HG02938 (cell line): ENCODE data around the gene BTLA.
"Not testable (repeated sequence)": the region's sequence is repeated elsewhere in the genome, so short reads cannot be mapped to it uniquely, and the experiment has no call there.

Experiments
- ATAC-seq: cut with Tn5 transposase; IDR thresholded peaks from one replicate; pipeline ENCODE4 v1.9.1; 2021; ENCODE audit warnings: mild to moderate bottlenecking, moderate library complexity; ENCODE audit not compliant: unreplicated experiment

Gene BTLA, protein sequence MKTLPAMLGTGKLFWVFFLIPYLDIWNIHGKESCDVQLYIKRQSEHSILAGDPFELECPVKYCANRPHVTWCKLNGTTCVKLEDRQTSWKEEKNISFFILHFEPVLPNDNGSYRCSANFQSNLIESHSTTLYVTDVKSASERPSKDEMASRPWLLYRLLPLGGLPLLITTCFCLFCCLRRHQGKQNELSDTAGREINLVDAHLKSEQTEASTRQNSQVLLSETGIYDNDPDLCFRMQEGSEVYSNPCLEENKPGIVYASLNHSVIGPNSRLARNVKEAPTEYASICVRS

DNA sequence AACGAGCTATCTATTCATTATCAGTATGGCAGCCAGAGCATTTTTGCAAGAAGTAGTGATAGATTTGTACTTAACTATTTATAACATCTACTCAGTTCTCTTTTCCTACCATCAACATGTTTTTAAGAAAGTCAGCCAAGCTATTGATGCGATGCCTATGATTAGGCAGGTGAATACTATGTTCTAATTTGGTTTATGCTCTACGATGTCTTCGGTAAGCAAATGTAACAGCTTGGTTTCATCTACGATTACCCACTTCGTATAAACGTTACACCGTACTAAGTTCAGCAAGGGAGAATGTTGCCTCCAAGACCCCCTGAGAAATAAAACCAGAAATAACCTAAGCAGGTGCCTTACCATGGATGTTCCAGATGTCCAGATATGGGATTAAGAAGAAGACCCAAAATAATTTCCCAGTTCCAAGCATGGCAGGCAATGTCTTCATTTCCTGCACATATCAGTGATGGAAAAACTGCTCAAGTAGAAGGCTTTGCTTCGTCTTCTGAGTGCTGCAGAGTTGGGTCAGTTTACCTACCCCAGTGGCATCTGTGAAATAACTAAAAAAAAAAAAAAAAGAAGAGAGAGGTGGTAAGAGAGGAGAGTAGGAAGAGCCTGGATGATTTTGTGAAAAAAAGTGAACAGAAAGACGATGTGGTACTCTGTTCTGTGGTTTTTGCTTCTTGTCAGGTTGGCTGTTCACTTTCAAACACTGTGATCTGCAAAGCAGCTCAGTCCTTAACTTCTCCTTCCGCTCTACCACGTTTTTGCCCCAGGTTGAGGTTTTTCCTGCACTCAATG is at the start of gene BTLA:
BTLA (minus strand) TSS at position 559 of the 798 bp plus-strand sequence; CDS start at position 445, 114 bp downstream.
- ATAC-seq = peak; percentile 49

DNA sequence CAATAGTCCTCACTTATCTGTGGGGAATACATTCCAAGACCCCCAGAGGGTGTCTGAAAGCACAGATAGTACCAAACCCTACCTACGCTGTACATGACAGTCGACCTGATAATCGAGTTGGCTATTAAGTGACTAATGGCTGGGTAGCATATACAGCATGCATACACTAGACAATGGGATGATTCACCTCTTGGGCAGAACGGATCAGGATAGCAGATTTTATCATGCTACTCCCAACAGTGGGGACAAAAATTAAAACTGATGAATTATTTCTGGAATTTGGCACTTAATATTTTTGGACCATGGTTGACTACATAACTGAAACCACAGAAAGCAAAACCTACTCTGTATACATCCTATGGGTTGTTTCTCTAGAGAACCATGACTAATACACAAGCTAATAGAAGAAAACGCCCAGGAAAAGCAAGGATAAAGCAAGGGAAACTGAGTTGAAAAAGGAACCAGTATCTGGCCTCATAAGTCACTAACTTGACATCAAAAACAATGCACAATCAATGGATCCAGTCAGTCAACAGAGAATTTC is 47.0 kb upstream of the BTLA start:
- no peak for ATAC-seq

DNA sequence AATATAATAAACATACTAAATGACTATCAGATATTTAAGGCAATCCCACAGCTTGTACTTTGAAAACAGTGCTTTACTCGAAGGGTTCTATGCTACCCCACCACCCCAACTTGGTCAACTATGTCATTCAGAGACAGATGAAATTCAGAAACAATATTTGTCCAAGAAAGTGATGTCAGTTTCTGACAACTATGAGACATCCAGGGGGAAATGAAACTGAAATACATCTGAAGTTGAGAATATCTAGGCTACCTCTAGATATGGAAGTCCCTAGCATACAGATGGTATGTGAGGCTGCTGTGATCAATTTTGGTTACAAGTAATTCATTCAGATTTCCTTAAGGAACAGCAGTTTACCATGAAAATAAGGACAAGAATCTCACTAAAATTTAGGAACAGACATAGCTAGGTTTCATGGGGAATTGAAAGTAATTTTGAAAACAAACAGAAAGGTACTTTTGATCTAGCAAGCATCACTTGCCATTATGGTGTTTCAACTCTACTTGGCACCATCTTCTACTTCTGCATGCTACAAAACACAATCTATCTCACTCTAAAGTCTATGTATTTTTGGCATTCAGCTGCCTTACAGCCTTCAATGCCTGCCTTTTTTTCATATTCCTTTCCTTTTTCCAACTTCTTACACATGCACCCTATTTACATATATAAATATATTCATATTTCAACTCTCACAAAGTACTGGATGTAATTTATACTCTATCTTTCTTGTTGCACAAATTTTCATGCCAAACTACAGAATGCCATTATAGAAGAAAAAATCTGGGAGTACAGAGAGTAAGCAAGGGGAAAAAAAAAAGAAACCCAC is 40.8 kb upstream of the BTLA start:
- ATAC-seq = peak; percentile 91

DNA sequence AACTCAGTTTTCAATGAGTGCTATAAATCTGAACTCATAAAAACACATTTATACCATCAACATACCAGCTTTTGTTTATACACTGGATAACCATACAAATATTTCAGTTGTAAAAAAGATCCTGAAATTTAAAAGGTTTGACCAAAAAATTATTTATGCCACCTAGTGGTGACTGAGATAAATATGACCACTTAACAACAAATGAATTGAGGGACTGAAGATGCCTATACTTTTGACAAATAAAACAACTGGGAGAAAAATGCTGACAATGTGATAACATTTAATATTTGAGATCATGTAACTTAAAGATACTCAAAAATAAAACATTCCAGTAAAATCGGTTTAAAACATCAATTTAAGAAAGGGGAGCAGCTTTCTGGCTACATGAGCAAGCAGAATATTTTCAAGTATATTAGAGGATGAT is 32.1 kb upstream of the BTLA start:
- no peak for ATAC-seq

DNA sequence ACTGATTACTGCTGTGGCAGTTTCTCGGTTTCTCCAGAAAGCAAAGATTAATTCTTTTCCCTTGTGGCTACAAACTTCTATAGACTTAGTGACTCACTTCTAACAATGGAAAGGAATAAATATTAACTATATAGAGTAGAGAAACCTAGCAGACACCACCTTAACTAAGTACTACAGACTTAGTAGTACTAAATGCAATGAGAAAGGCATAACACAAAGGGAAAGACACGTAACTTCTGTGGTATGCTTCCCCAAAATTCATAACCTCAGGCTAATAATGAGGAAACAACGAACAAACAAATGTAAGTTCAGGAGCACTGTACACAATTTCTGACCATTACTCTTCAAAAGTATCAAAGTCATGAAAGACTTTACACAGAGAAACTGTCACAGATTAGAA is 31.3 kb upstream of the BTLA start:
- ATAC-seq = no peak

DNA sequence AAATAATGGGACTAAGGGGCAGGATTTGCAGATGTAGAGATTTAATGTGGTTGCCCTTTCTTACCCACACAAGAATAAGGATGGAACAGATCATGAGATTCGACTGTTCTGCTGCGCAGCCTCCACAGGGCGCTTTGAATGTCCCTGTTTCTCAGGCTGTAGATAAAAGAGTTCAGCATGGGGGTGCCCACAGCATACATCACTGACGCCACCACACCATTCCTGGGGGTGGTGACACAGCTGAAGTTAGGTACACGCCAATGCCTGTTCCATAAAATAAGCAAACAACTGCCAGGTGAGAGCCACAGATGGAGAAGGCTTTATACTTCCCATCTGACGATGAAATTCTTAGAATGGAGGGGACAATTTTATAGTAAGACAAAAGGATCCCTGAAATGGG is 24.9 kb upstream of the BTLA start:
- not testable (repeated sequence) for ATAC-seq

DNA sequence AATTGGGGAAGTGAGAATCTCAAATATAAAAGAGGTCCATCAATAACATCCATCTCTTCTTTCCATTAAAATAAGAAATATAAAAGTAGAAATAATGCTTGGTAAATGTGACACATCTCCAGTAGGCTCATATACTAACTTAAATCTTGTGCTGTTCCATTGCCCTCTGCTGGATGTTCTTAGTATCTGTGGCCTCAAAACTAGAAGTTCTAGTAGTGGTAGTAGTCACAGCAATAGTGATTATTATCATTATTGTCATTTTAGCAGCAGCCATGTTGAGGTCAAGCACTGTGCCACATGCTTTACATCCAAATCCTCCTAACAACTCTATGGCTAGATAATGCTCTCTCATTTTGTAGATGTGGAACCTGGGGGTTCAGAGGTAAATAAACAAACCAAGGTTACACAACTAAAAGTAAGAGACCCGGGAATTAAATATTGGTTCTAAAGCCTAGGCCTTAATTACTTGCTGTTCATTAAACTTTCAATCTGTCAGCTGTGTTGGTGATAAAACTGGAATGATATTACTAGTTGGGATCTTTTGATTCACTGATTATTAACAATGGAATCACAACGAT is 20.2 kb upstream of the BTLA start:
- peak; percentile 40 for ATAC-seq

DNA sequence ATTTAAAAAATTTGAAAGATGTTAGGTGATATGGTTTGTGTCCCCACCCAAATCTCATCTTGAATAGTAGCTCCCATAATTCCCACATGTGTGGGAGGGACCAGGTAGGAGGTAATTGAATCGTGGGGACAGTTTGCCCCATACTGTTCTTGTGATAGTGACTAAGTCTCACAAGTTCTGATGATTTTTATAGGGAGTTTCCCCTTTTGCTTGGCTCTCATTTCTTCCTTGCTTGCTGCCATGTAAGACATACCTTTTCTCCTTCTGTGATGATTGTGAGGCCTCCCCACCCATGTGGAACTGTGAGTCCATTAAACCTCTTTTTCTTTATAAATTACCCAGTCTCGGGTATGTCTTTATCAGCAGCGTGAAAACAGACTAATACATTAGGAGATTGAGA is 19.7 kb upstream of the BTLA start:
- not testable (repeated sequence) for ATAC-seq

DNA sequence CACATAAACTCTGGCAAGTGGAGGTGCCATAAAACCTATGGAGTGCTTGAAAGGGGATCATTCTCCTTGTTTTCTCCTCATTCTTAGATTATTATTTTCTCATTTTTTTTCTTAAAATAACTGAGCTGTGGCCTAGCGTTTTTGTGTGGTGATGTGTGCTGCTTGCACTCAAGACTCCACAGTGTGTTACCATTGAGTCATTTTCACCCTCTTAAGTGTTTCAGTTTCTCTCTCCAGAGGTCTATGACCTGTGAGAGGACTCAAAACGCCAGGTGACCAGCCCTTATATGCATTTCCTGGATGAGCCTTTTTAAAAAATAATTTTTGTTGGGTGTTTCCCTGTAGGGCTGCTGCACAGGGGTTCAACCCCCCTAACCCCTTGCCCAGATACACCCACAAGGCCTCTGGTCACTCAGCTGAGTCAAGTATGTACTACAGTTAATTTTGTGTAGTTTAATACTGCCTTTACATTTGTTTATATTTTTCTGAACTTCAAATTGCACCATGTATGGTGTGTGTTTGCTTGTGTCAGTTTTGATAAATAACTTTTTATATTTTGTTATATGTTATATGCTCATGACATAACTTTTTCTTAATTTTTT is 15.4 kb upstream of the BTLA start:
- peak; percentile 100 for ATAC-seq

DNA sequence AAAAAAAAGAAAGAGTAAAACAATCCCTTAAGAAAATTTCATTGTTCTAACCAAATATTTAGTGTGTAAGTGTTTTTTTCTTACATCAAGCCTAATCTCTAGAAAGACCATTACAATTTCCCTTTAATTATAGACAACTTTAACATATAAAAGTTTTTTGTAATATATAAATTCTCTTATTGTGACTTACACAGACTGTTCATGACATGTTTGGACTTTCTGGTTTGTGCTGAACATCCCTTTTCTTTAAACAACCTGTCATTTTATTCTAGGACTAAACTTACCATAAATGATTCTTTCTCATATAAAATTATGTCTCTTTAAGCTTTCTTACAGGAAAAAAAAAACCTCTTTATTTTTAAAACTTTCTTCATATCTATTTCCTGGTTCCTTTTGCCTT is 13.0 kb upstream of the BTLA start:
- ATAC-seq = no peak

DNA sequence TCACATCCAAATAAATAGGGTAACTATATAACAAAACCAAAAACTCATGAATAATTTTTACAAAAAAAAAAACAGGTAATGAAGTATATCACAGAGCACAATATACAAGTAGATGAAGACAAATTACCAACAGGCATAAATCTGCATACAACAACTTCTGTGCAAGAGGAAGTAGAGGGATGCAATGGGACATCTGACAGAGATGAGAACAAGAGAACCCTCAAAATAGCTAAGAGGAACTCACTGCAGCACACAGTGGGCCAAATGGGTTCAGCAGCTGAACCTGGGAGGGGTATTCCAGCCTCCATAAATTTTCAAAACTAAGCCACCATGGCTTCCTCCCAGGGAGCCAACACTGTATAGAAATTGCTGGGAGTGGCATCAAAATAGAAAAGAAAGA is 9.6 kb upstream of the BTLA start:
- no peak for ATAC-seq

DNA sequence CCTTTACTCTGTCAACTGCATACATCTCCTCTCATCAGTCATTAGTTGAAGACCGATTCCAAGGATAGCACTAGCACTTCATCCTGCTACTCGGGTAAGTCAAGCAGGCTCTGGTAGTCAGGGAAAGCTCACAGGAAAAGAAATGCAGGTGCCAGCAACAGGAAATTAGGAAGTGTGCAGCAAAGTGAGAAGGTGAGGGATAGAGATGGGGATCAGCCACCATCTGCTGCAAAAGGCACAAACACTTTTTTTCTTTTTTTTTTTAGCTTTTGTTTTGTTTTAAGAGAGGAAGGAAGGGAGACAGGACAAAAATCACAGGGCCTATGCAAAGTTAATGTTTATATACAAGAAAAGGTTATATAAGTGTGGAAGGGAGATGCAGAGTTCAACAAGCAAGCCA is 9.0 kb upstream of the BTLA start:
- no peak for ATAC-seq

DNA sequence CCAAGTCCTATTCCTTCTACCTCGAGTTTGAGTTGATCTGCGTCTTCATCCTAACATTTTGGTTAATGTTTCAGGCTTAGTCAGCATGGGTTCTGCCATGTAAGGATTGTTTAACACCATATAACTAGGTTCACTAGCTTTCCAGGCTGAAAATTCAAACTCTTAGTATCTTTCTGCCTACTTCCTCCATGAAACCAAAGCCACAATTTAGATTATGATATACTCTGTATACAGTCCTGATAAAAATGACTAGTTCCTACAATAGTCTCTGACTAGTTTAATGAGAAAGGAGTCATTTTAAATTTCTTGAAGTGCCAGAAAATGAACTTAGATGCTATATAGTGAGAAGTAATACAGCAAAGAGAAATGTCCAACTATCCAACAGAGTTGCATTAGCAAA is 6.6 kb upstream of the BTLA start:
- ATAC-seq = no peak

DNA sequence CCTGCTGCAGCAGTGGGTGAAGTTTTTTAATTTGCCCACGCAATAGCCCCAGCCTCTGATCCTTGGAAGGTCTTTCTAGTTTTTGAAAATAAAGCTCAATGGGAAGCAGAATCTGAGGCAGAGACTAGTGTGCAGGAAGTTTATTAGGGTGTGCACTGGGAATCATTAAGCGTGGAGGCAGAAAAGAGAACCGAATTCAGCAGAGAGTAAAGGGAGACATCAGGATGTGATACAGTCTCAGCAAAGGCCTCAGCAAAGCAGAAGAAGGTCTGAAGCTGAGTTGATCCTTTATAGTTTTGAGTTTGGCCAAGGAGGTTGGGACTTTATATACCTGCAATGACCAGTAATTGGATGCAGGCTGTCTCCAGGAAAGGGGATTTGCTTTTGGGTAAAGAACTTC is 4.9 kb upstream of the BTLA start:
- no peak for ATAC-seq

DNA sequence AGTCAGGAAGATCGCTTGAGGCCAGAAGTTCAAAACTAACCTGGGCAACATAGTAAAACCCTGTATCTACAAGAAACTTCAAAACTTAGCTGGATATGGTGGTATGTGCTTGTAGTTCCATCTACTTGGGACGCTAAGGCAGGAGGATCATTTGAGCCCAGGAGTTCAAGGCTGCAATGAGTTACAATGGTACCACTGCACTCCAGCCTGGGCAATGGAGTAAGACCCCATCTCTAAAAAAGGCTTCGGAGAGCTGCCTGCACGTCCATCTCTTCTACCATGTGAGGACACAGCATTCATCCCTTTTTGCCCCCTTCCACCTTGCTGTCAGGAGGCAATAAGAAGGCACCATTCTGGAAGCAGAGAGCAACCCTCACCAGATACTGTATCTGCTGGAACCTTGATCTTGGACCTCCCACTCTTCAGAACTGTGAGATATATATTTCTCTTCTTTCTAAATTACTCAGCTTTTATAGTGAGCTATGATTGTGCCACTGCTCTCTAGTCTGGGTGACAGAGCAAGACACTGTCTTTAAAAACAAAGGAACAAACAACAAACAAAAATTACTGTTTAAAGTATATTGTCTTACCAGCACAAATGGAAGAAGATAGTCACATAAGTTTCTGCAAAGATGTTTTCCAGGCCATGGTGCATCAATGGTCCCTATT is 4.2 kb upstream of the BTLA start:
- no peak for ATAC-seq

DNA sequence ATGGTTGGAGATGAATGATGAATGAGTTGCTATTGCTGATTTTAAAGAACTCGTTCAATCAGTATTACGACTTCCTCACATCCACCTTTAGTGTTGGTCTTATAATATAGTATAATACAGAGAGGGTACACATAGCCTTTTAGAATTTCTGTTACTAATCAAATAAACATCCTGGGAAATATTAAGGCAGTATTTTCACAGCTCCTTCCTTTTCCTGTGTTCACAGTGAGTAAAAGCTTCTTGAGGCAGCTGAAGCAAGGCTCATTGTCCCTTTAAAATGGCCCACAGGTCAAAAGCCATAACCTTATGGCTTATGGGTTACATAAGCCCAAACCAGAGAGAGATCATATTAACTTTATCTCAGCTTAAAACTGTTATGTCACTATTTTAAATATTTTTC is 1.3 kb upstream of the BTLA start:
- no peak for ATAC-seq

DNA sequence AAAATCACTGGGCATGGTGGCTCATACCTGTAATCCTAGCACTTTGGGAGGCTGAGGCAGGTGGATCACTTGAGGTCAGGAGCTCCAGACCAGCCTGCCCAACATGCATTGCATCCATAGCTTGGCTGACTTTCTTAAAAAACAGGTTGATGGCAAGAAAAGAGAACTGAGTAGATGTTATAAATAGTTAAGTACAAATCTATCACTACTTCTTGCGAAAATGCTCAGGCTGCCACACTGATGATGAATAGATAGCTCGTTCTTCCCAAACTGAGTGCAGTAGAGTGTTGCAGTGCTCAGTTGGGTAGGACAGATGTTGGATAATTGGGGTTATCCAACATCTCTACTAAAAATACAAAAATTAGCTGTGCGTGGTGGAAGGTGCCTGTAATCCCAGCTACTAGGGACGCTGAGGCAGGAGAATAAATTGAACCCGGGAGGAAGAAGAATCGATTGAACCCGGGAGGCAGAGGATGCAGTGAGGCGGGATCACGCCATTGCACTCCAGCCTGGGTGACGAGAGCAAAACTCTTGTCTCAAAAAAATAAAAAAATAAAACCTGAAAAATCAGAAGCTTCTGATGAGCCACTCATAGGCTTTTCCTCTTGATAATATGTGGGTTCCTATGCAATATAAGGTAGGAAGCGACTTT is 1.2 kb downstream of the BTLA start:
- no peak for ATAC-seq

DNA sequence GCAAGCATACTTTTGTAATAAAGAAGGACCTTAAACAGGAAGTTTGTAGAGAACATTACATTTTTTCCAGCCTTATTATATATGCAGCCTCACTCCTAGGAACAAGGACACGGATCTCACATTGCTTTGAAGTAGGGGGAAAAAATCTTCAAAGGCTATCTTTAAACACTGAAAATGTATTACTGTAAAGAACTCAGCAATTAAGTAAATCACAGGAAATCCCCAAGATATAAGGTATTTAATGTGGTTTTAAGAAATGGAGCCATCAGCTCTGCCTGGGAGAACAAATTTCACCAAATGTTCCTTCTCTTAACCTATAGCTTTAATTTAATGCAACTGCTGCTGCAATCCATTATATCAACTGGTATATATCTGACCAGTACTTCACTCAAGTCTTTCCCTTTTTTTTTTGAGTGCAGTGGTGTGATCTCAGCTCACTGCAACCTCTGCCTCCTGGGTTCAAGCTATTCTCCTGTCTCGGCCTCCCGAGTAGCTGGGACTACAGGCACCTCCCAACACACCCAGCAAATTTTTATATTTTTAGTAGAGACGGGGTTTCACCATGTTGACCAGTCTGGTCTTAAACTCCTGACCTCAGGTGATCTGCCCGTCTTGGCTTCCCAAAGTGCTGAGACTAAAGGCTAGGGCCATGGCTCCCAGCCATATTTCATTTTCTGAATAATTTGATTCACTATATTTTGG is 2.8 kb downstream of the BTLA start:
- no peak for ATAC-seq

DNA sequence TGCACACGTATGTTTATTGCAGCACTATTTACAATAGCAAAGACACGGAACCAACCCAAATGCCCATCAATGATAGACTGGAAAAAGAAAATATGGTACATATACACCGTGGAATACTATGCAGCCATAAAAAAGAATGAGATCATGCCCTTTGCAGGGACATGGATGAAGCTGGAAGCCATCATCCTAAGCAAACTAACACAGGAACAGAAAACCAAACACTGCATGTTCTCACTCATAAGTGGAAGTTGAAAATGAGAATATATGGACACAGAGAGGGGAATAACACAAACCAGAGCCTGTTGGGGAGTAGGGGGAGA is 4.9 kb downstream of the BTLA start:
- not testable (repeated sequence) for ATAC-seq
